ENCODE results near the gene SPDYE6.
A peak's percentile ranks its signal among the peaks of the same experiment; 100 is the strongest.
"Not testable (repeated sequence)": the region's sequence is repeated elsewhere in the genome, so short reads cannot be mapped to it uniquely, and the experiment has no call there.

The SPDYE6 gene

GRCh38 chr7:102317231-102318059 is 38.8 kb downstream of the SPDYE6 start:
- intact Hi-C loops (cut with micrococcal nuclease): no loop called here
- no peak overlapping the region for H3K27ac Mint-ChIP-seq
- H3K4me1 Mint-ChIP-seq (ENCODE audit: low read depth): peaks cover 5% of the 10 kb centered on the region
- peaks cover 95% of the 10 kb centered on the region for H3K36me3 Mint-ChIP-seq (ENCODE audit: low read depth)
- no peak overlapping the region for H3K4me3 Mint-ChIP-seq
- H3K9me3 Mint-ChIP-seq: no peaks in the 10 kb centered on the region
- no peaks in the 10 kb centered on the region for H3K27me3 Mint-ChIP-seq

GRCh38 chr7:102313997-102314780 is 42.1 kb downstream of the SPDYE6 start:
- Mint-ChIP-seq H3K9me3 (no peaks in the 10 kb centered on the region), H3K27me3 (no peaks in the 10 kb centered on the region), H3K27ac (no peak overlapping the region), H3K4me3 (no peak overlapping the region), H3K36me3 (ENCODE audit: low read depth) (peaks cover 97% of the 10 kb centered on the region), H3K4me1 (ENCODE audit: low read depth) (no peaks in the 10 kb centered on the region)
- intact Hi-C loops (cut with micrococcal nuclease): no loop called here

DNA sequence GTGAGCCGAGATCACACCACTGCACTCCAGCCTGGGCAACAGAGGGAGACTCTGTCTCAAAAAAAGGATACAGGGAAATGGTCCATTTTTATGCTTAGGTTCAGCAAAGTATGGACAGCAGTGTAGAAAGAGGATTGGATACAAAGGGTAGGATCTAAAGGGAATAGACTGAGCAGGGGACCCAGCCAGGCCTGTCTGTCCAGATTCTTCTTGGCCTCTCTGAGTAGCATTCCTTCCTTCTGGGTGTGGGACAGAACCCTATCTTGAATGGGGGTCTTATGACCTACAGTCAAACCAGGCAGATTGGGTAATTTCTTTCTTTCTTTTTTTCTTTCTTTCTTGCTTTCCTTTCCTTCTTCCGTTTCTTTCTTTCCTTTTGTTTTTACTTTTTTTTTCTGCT is 43.9 kb downstream of the SPDYE6 start:
- peaks cover 10% of the 10 kb centered on the region for H3K4me1 Mint-ChIP-seq (ENCODE audit: low read depth)

GRCh38 chr7:102310414-102310815 is 45.8 kb downstream of the SPDYE6 start:
- intact Hi-C loops (cut with micrococcal nuclease): no loop called here
- H3K9me3 Mint-ChIP-seq: no peaks in the 10 kb centered on the region
- peaks cover 77% of the 10 kb centered on the region for H3K36me3 Mint-ChIP-seq (ENCODE audit: low read depth)
- no peak overlapping the region for H3K4me3 Mint-ChIP-seq
- H3K27ac Mint-ChIP-seq: no peak overlapping the region
- no peaks in the 10 kb centered on the region for H3K27me3 Mint-ChIP-seq
- H3K4me1 Mint-ChIP-seq (ENCODE audit: low read depth): peaks cover 29% of the 10 kb centered on the region

More for the DNA sequence above, 43.9 kb downstream of the SPDYE6 start:
- intact Hi-C loops (cut with micrococcal nuclease): no loop called here
- Mint-ChIP-seq H3K9me3 (no peaks in the 10 kb centered on the region), H3K36me3 (ENCODE audit: low read depth) (peaks cover 93% of the 10 kb centered on the region), H3K27ac (no peak overlapping the region), H3K4me3 (no peak overlapping the region), H3K27me3 (no peaks in the 10 kb centered on the region)

- H3K27ac Mint-ChIP-seq: peak overlapping the region; percentile 78
These were observed 49.1 kb downstream of the SPDYE6 start for GRCh38 chr7:102306916-102307677.

GRCh38 chr7:102305414-102306268 is 50.6 kb downstream of the SPDYE6 start:
- Mint-ChIP-seq H3K27me3 (no peaks in the 10 kb centered on the region), H3K27ac (peak overlapping the region; percentile 12), H3K9me3 (no peaks in the 10 kb centered on the region), H3K4me1 (ENCODE audit: low read depth) (peaks cover 57% of the 10 kb centered on the region), H3K36me3 (ENCODE audit: low read depth) (peaks cover 63% of the 10 kb centered on the region), H3K4me3 (no peak overlapping the region)
- intact Hi-C loops (cut with micrococcal nuclease): no loop called here

More at GRCh38 chr7:102306916-102307677, 49.1 kb downstream of the SPDYE6 start:
- no peaks in the 10 kb centered on the region for H3K9me3 Mint-ChIP-seq
- peak overlapping the region; percentile 26 for H3K4me3 Mint-ChIP-seq
- intact Hi-C loops (cut with micrococcal nuclease): no loop called here
- peaks cover 64% of the 10 kb centered on the region for H3K36me3 Mint-ChIP-seq (ENCODE audit: low read depth)
- H3K27me3 Mint-ChIP-seq: no peaks in the 10 kb centered on the region
- peaks cover 57% of the 10 kb centered on the region for H3K4me1 Mint-ChIP-seq (ENCODE audit: low read depth)

DNA sequence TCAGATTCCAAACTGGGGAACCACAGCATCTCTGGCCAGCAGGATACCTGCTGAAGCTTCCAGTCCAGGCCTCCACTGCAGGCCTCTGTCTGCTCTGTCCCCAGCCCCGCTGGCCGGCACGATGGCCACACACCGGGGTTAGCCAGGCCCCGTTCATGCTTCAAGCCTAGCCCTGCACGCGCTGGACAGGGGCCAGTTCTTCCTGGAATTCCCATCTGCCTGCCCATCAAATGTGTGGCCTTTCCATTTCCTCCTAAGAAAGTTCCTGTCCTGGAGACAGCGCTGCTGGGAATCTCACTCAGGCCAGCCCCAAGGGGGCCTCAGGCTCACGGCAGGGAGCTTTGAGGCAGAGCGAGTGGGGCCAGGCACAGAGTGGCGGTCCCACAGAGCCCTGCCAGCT is 51.6 kb downstream of the SPDYE6 start:
- Mint-ChIP-seq H3K27ac (peak overlapping the region; percentile 12), H3K27me3 (no peaks in the 10 kb centered on the region), H3K4me3 (no peak overlapping the region), H3K9me3 (no peaks in the 10 kb centered on the region), H3K4me1 (ENCODE audit: low read depth) (peaks cover 63% of the 10 kb centered on the region), H3K36me3 (ENCODE audit: low read depth) (peaks cover 59% of the 10 kb centered on the region)
- intact Hi-C loops (cut with micrococcal nuclease): no loop called here

GRCh38 chr7:102303669-102304422 is 52.4 kb downstream of the SPDYE6 start:
- Mint-ChIP-seq H3K9me3 (no peaks in the 10 kb centered on the region), H3K27ac (peak overlapping the region; percentile 35), H3K4me1 (ENCODE audit: low read depth) (peaks cover 70% of the 10 kb centered on the region), H3K27me3 (no peaks in the 10 kb centered on the region), H3K4me3 (no peak overlapping the region), H3K36me3 (ENCODE audit: low read depth) (peaks cover 51% of the 10 kb centered on the region)
- intact Hi-C loops (cut with micrococcal nuclease): no loop called here

- Mint-ChIP-seq H3K9me3 (no peaks in the 10 kb centered on the region), H3K36me3 (ENCODE audit: low read depth) (peaks cover 50% of the 10 kb centered on the region), H3K27ac (no peak overlapping the region), H3K4me3 (no peak overlapping the region), H3K27me3 (no peaks in the 10 kb centered on the region), H3K4me1 (ENCODE audit: low read depth) (peaks cover 70% of the 10 kb centered on the region)
- intact Hi-C loops (cut with micrococcal nuclease): no loop called here
These were observed 54.2 kb downstream of the SPDYE6 start for GRCh38 chr7:102302025-102302424.

GRCh38 chr7:102301367-102301766 is 54.9 kb downstream of the SPDYE6 start:
- intact Hi-C loops (cut with micrococcal nuclease); H3K4me3 Mint-ChIP-seq; H3K27me3 Mint-ChIP-seq; H3K27ac Mint-ChIP-seq; H3K9me3 Mint-ChIP-seq: not testable (repeated sequence)
- Mint-ChIP-seq H3K36me3 (ENCODE audit: low read depth) (peaks cover 55% of the 10 kb centered on the region), H3K4me1 (ENCODE audit: low read depth) (peaks cover 67% of the 10 kb centered on the region)

- H3K4me1 Mint-ChIP-seq (ENCODE audit: low read depth): peaks cover 67% of the 10 kb centered on the region
- intact Hi-C loops (cut with micrococcal nuclease): no loop called here
These were observed 55.5 kb downstream of the SPDYE6 start for GRCh38 chr7:102300643-102301221.

GRCh38 chr7:102297487-102298218 is 58.6 kb downstream of the SPDYE6 start:
- intact Hi-C loops (cut with micrococcal nuclease): no loop called here
- Mint-ChIP-seq H3K27ac (no peak overlapping the region), H3K27me3 (no peaks in the 10 kb centered on the region), H3K36me3 (ENCODE audit: low read depth) (peaks cover 60% of the 10 kb centered on the region), H3K4me3 (no peak overlapping the region), H3K9me3 (no peaks in the 10 kb centered on the region), H3K4me1 (ENCODE audit: low read depth) (peaks cover 63% of the 10 kb centered on the region)

More at GRCh38 chr7:102300643-102301221, 55.5 kb downstream of the SPDYE6 start:
- Mint-ChIP-seq H3K27ac (no peak overlapping the region), H3K4me3 (no peak overlapping the region), H3K9me3 (no peaks in the 10 kb centered on the region), H3K36me3 (ENCODE audit: low read depth) (peaks cover 61% of the 10 kb centered on the region), H3K27me3 (no peaks in the 10 kb centered on the region)

All from dendritic cell treated with granulocyte-macrophage colony-stimulating factor and Interleukin-4, amounts not matched to agents 40 ng/mL and 50 ng/mL, for 4 days (primary cell).